SK-N-SH (cell line): ENCODE measurements around the gene RBM44. TPM values are rescaled to one million over a fixed set of nuclear protein-coding genes. Genes with fewer than 3 reads are reported as not detected.

ENCODE experiments used
- CTCF ChIA-PET: fragments of 300-600, 350-600 bp; formaldehyde crosslinking; extraction: SDS; loops from one replicate; lab custom pipeline; 2021; lab: Yijun Ruan, JAX
- POLR2A ChIA-PET: fragments of 350-600 bp; sonication (Branson Sonifier 250); formaldehyde crosslinking; extraction: SDS; loops from one replicate; lab custom pipeline; 2020; ENCODE audit warnings: antibody characterized with exemption, inconsistent platforms; lab: Yijun Ruan, JAX
- DNase-seq: peaks from one replicate; pipeline ENCODE4 v3.0.0; 2012
- H2AFZ ChIP-seq: fragments of 200-600 bp; sonication (generic); 2 replicates; pipeline ENCODE4 v1.8.1; 2016; ENCODE audit warnings: antibody characterized with exemption, mild to moderate bottlenecking, low read depth
- H3F3A ChIP-seq: fragments of 200-600 bp; sonication (generic); replicated peaks from 2 replicates; pipeline ENCODE3; 2016; ENCODE audit warnings: antibody characterized with exemption, mild to moderate bottlenecking; ENCODE audit not compliant: insufficient read depth
- H3K27ac ChIP-seq, 2 experiments: fragments of 200-500 bp in 1 of 2; fragments of 200-600 bp in 1 of 2; sonication (Bioruptor generic) in 1 of 2; sonication (generic), shearing (Covaris generic) in 1 of 2; 2 replicates each; pipeline versions ENCODE4 v1.5.1 to v1.6.1; 2014 to 2016; ENCODE audit warnings: low read depth in 2 of 2, inconsistent platforms in 1 of 2, low read length in 1 of 2, mild to moderate bottlenecking in 1 of 2, mixed read lengths in 1 of 2
- H3K27me3 ChIP-seq: fragments of 200-600 bp; sonication (generic), shearing (Covaris generic); 2 replicates; pipeline ENCODE4 v1.6.1; 2016; ENCODE audit warnings: mixed run types; ENCODE audit not compliant: insufficient read depth
- H3K36me3 ChIP-seq, 2 experiments: fragments of 200-500 bp in 1 of 2; fragments of 200-600 bp in 1 of 2; sonication (Bioruptor generic) in 1 of 2; sonication (generic) in 1 of 2; replicated peaks in 1 of 2; 2 replicates each; pipeline versions ENCODE3 to v1.5.1; 2014 to 2016; ENCODE audit warnings: low read length in 1 of 2, mild to moderate bottlenecking in 1 of 2; ENCODE audit not compliant: insufficient read depth in 2 of 2, control insufficient read depth in 1 of 2
- H3K4me1 ChIP-seq, 2 experiments: fragments of 200-500 bp in 1 of 2; fragments of 200-600 bp in 1 of 2; sonication (Bioruptor generic) in 1 of 2; sonication (generic), shearing (Covaris generic) in 1 of 2; 2 replicates each; pipeline versions ENCODE4 v1.5.1 to v1.6.1; 2014 to 2016; ENCODE audit warnings: low read depth in 1 of 2, low read length in 1 of 2, mixed run types in 1 of 2; ENCODE audit not compliant: insufficient read depth in 2 of 2, control insufficient read depth in 1 of 2
- H3K4me2 ChIP-seq: fragments of 200-600 bp; sonication (generic), shearing (Covaris generic); 2 replicates; pipeline ENCODE4 v1.6.1; 2017; ENCODE audit warnings: mixed run types
- H3K4me3 ChIP-seq, 2 experiments: fragments of 200-500 bp in 1 of 2; fragments of 200-600 bp in 1 of 2; sonication (Bioruptor generic) in 1 of 2; sonication (generic), shearing (Covaris generic) in 1 of 2; 2 replicates each; pipeline versions ENCODE4 v1.5.1 to v1.8.1; 2014 to 2016; ENCODE audit warnings: low read depth in 2 of 2, inconsistent platforms in 1 of 2, low read length in 1 of 2, mild to moderate bottlenecking in 1 of 2, mixed read lengths in 1 of 2, moderate library complexity in 1 of 2
- H3K79me2 ChIP-seq: fragments of 200-600 bp; sonication (generic); 2 replicates; pipeline ENCODE4 v1.8.1; 2017; ENCODE audit warnings: mild to moderate bottlenecking; ENCODE audit not compliant: insufficient read depth
- H3K9ac ChIP-seq: fragments of 200-600 bp; sonication (generic); 2 replicates; pipeline ENCODE4 v1.6.1; 2017; ENCODE audit warnings: mixed run types
- H3K9me2 ChIP-seq: fragments of 200-600 bp; sonication (generic); 2 replicates; pipeline ENCODE4 v1.6.1; 2017; ENCODE audit warnings: mixed run types
- H3K9me3 ChIP-seq: fragments of 200-600 bp; sonication (generic); 2 replicates; pipeline ENCODE4 v1.6.1; 2017; ENCODE audit warnings: mixed run types, mild to moderate bottlenecking, moderate library complexity
- H4K20me1 ChIP-seq: fragments of 200-600 bp; sonication (generic); 2 replicates; pipeline ENCODE4 v1.6.1; 2017; ENCODE audit warnings: mild to moderate bottlenecking, mixed run types; ENCODE audit not compliant: insufficient read depth
- FOSL2 ChIP-seq: IDR thresholded peaks from 2 replicates; pipeline ENCODE4 v1.4.0; 2012; ENCODE audit warnings: low read depth, mild to moderate bottlenecking, moderate library complexity, borderline replicate concordance
- JUND ChIP-seq: IDR thresholded peaks from 2 replicates; pipeline ENCODE4 v1.4.0; 2012
- MAX ChIP-seq: IDR thresholded peaks from 2 replicates; pipeline ENCODE4 v1.4.0; 2012; ENCODE audit warnings: low read depth
- NFIC ChIP-seq: IDR thresholded peaks from 2 replicates; pipeline ENCODE4 v1.4.0; 2012; ENCODE audit warnings: borderline replicate concordance
- NRF1 ChIP-seq: IDR thresholded peaks from 2 replicates; pipeline ENCODE4 v1.6.1; 2012; ENCODE audit warnings: low read depth, mild to moderate bottlenecking, low read length
- PBX3 ChIP-seq: IDR thresholded peaks from 2 replicates; pipeline ENCODE4; 2012
- POLR2AphosphoS5 ChIP-seq: IDR thresholded peaks from 2 replicates; pipeline ENCODE4 v1.6.1; 2012; ENCODE audit warnings: low read depth, low read length
- RCOR1 ChIP-seq: fragments of 150-350 bp; IDR thresholded peaks from 2 replicates; pipeline ENCODE4 v1.6.1; 2017; ENCODE audit warnings: antibody characterized with exemption, low read length
- REST ChIP-seq: IDR thresholded peaks from 2 replicates; pipeline ENCODE4 v1.6.1; 2012; ENCODE audit warnings: mild to moderate bottlenecking, low read depth, low read length, moderate library complexity
- RXRA ChIP-seq: IDR thresholded peaks from 2 replicates; pipeline ENCODE4 v1.4.0; 2012; ENCODE audit warnings: low read depth, mild to moderate bottlenecking, borderline replicate concordance
- SIN3A ChIP-seq: IDR thresholded peaks from 2 replicates; pipeline ENCODE4 v1.6.1; 2012; ENCODE audit warnings: low read depth, mild to moderate bottlenecking, low read length, moderate library complexity, borderline replicate concordance
- SMC3 ChIP-seq: IDR thresholded peaks from 2 replicates; pipeline ENCODE4 v1.6.1; 2012; ENCODE audit warnings: low read depth, low read length, improper control_type of control experiment
- TCF12 ChIP-seq: IDR thresholded peaks from 2 replicates; pipeline ENCODE4 v1.4.0; 2012
- USF1 ChIP-seq: IDR thresholded peaks from 2 replicates; pipeline ENCODE4 v1.4.0; 2012; ENCODE audit warnings: low read depth, borderline replicate concordance
- WGBS: methylation state at CpG from one replicate; pipeline ENCODE4 v1.1.6; 2017; ENCODE audit warnings: low lambda C conversion rate; 5-methylcytosine and 5-hydroxymethylcytosine counted together
- polyA plus RNA-seq, 3 experiments: library from polyadenylated mRNA; depleted of rRNA; stranded (reverse); fragments of >200 nt; gene quantifications; 2 replicates each; pipeline ENCODE4 v1.2.3, GENCODE V29; 2012

RBM44 gene
- polyA plus RNA-seq, 1 of the 3 experiments (the other 2 are of a cell fraction): 0.30 TPM

GRCh38 chr2:237866101-237866621 lies 67.6 kb downstream of the RBM44 start:
- Histone ChIP-seq H3K9me2 (no peaks in the 10 kb centered on the region), H3K9ac (peak overlapping the region; percentile 41; the same call in 1 of the 2 replicates), H3K27me3 (no peaks in the 10 kb centered on the region), H3K36me3 (no peaks in the 10 kb centered on the region), H4K20me1 (no peaks in the 10 kb centered on the region), H3K4me2 (peak overlapping the region; percentile 73), H3K9me3 (no peaks in the 10 kb centered on the region)
- TF ChIP-seq PBX3 (0 out of 2 replicates have a peak, but pooled peaks have one; percentile 5), SMC3 (no peak), NFIC (0 out of 2 replicates have a peak, but pooled peaks have one; percentile 29), JUND (peak; percentile 81), FOSL2 (peak; percentile 76; the same call in 1 of the 2 replicates), SIN3A (no peak), NRF1 (no peak), TCF12 (peak; percentile 57; the same call in 1 of the 2 replicates), RCOR1 (no peak), USF1 (no peak), MAX (peak; percentile 39; the same call in 1 of the 2 replicates), REST (0 out of 2 replicates have a peak, but pooled peaks have one; percentile 30), RXRA (no peak; the same call in 1 of the 2 replicates), POLR2AphosphoS5 (peak; percentile 60)
- TF ChIP-seq, all 33 proteins: peak for 8
- peak; percentile 42 for DNase-seq
- ChIA-PET POLR2A (interaction anchor here (0.6 to 2.0 kb wide), 3 partner anchors 10 to 57 kb away, joined by 4 to 7 read pairs (median 5); no protein-coding TSS in a partner anchor), CTCF (interaction anchor here (0.6 to 8.0 kb wide), 7 partner anchors 10 to 397 kb away, joined by 3 to 58 read pairs (median 3); no protein-coding TSS in a partner anchor)
- H3K4me1 ChIP-seq: peaks cover 23 to 70% of the 10 kb centered on the region in 2 experiments
- H2AFZ ChIP-seq: peak overlapping the region; percentile 87
- peak overlapping the region; percentile 81 to 96 for H3K27ac ChIP-seq
- no peak overlapping the region for H3K4me3 ChIP-seq
- WGBS: 19% methylated on average over 12 of the region's 13 CpGs
- peaks cover 6% of the 10 kb centered on the region for H3F3A ChIP-seq
- H3K79me2 ChIP-seq: no peaks in the 10 kb centered on the region
